Ishikawa (cell line): ENCODE measurements around the gene KRT12.

Source experiments
- CEBPB ChIP-seq: IDR thresholded peaks from 2 replicates; pipeline ENCODE4 v1.6.1; 2012
- CREB1 ChIP-seq: IDR thresholded peaks from 2 replicates; pipeline ENCODE4 v1.6.1; 2012; ENCODE audit warnings: low read depth
- EGR1 ChIP-seq: IDR thresholded peaks from 2 replicates; pipeline ENCODE4 v1.6.1; 2012
- EP300 ChIP-seq: IDR thresholded peaks from 2 replicates; pipeline ENCODE4 v1.6.1; 2012; ENCODE audit warnings: borderline replicate concordance
- FOXM1 ChIP-seq: IDR thresholded peaks from 2 replicates; pipeline ENCODE4 v1.6.1; 2012; ENCODE audit warnings: low read depth, borderline replicate concordance
- MAX ChIP-seq: IDR thresholded peaks from 2 replicates; pipeline ENCODE4 v1.6.1; 2012
- NFIC ChIP-seq: IDR thresholded peaks from 2 replicates; pipeline ENCODE4 v1.6.1; 2012
- RAD21 ChIP-seq: IDR thresholded peaks from 2 replicates; pipeline ENCODE4 v1.6.1; 2012; ENCODE audit warnings: low read depth
- REST ChIP-seq: IDR thresholded peaks from 2 replicates; pipeline ENCODE4 v1.6.1; 2012; ENCODE audit warnings: low read depth, mild to moderate bottlenecking
- TAF1 ChIP-seq: IDR thresholded peaks from 2 replicates; pipeline ENCODE4 v1.6.1; 2012; ENCODE audit warnings: low read depth, mild to moderate bottlenecking
- TCF12 ChIP-seq: IDR thresholded peaks from 2 replicates; pipeline ENCODE4 v1.6.1; 2012; ENCODE audit warnings: low read depth
- TEAD4 ChIP-seq: IDR thresholded peaks from 2 replicates; pipeline ENCODE4 v1.6.1; 2012
- USF1 ChIP-seq: IDR thresholded peaks from 2 replicates; pipeline ENCODE4 v1.6.1; 2012
- YY1 ChIP-seq: IDR thresholded peaks from 2 replicates; pipeline ENCODE4 v1.6.1; 2012; ENCODE audit warnings: low read depth

GRCh38 chr17:40848583-40849235, 18.3 kb downstream of the KRT12 start:
- TF ChIP-seq TCF12 (no peak), USF1 (no peak), YY1 (no peak), FOXM1 (no peak), RAD21 (no peak), CEBPB (no peak), TAF1 (no peak), EGR1 (no peak), EP300 (no peak), TEAD4 (no peak), MAX (no peak), REST (no peak), CREB1 (no peak), NFIC (no peak)
